GM23338 (cell line): ENCODE results near the gene KRTAP2-2. TPM values are rescaled to one million over a fixed set of nuclear protein-coding genes. Genes with fewer than 3 reads are reported as not detected.

ENCODE experiments used
- ATAC-seq: fragments of 200-7000 bp; cut with Tn5 transposase; 3 replicates; pipeline ENCODE4 v1.9.1; 2020
- DNase-seq: peaks from one replicate; pipeline ENCODE4 v3.0.0-alpha.2; 2015; ENCODE audit warnings: low spot score
- H2AFZ ChIP-seq: fragments of 200-600 bp; sonication (generic); 2 replicates; pipeline ENCODE4 v1.8.0; 2016; ENCODE audit warnings: antibody characterized with exemption, mild to moderate bottlenecking, moderate library complexity
- H3F3A ChIP-seq: fragments of 200-600 bp; sonication (generic); replicated peaks from 2 replicates; pipeline ENCODE4 v1.8.0; 2017; ENCODE audit warnings: antibody characterized with exemption, mixed run types, low read depth
- H3K27ac ChIP-seq: fragments of 200-600 bp; sonication (generic); 2 replicates; pipeline ENCODE4 v1.6.1; 2016; ENCODE audit warnings: low read depth
- H3K27me3 ChIP-seq: fragments of 200-600 bp; sonication (generic); 2 replicates; pipeline ENCODE4 v1.8.0; 2016; ENCODE audit warnings: mild to moderate bottlenecking, mixed run types, moderate library complexity; ENCODE audit not compliant: insufficient read depth
- H3K36me3 ChIP-seq: fragments of 200-600 bp; sonication (generic); 2 replicates; pipeline ENCODE4 v1.8.0; 2016; ENCODE audit warnings: mild to moderate bottlenecking; ENCODE audit not compliant: insufficient read depth
- H3K4me1 ChIP-seq: fragments of 200-600 bp; sonication (generic); 2 replicates; pipeline ENCODE4 v1.8.0; 2016; ENCODE audit warnings: mild to moderate bottlenecking, moderate library complexity; ENCODE audit not compliant: insufficient read depth
- H3K4me2 ChIP-seq: fragments of 200-600 bp; sonication (generic); 2 replicates; pipeline ENCODE4 v1.7.1; 2017; ENCODE audit warnings: mixed run types
- H3K4me3 ChIP-seq: fragments of 200-600 bp; sonication (generic); 2 replicates; pipeline ENCODE4 v1.6.1; 2016; ENCODE audit warnings: mixed run types
- H3K79me2 ChIP-seq: fragments of 200-600 bp; sonication (generic); replicated peaks from 2 replicates; pipeline ENCODE4 v1.8.0; 2017; ENCODE audit warnings: mild to moderate bottlenecking; ENCODE audit not compliant: insufficient read depth
- H3K9me2 ChIP-seq: fragments of 200-600 bp; sonication (generic); 2 replicates; pipeline ENCODE4 v1.8.0; 2017; ENCODE audit not compliant: insufficient read depth
- H4K20me1 ChIP-seq: fragments of 200-600 bp; sonication (generic); replicated peaks from 2 replicates; pipeline ENCODE4 v1.8.0; 2017; ENCODE audit warnings: mild to moderate bottlenecking; ENCODE audit not compliant: insufficient read depth
- H3K27ac Mint-ChIP-seq: 2 replicates; pipeline ENCODE4 v1.8.0; 2020; ENCODE audit warnings: inconsistent platforms, mild to moderate bottlenecking, moderate library complexity, mixed read lengths
- H3K27me3 Mint-ChIP-seq: 3 replicates; pipeline ENCODE4 v1.8.0; 2022; ENCODE audit warnings: low read depth, mild to moderate bottlenecking, moderate library complexity, mixed read lengths, inconsistent platforms; ENCODE audit not compliant: insufficient read depth, poor library complexity
- H3K36me3 Mint-ChIP-seq: 3 replicates; pipeline ENCODE4 v1.8.0; 2021; ENCODE audit warnings: low read depth, mild to moderate bottlenecking, inconsistent platforms, moderate library complexity, mixed read lengths
- H3K4me1 Mint-ChIP-seq: 3 replicates; pipeline ENCODE4 v1.8.0; 2020; ENCODE audit warnings: mild to moderate bottlenecking, inconsistent platforms, mixed read lengths
- H3K4me3 Mint-ChIP-seq: 3 replicates; pipeline ENCODE4 v1.8.0; 2021; ENCODE audit warnings: moderate library complexity, mild to moderate bottlenecking, inconsistent platforms, mixed read lengths
- H3K9me3 Mint-ChIP-seq: 3 replicates; pipeline ENCODE4 v1.8.0; 2020; ENCODE audit warnings: moderate library complexity, mild to moderate bottlenecking, inconsistent platforms, mixed read lengths
- CREB1 ChIP-seq: fragments of 250-450 bp; sonication (Bioruptor Pico); IDR thresholded peaks from 2 replicates; pipeline ENCODE4 v1.5.0; 2020; ENCODE audit warnings: low read depth, mild to moderate bottlenecking, moderate library complexity
- CTCF ChIP-seq, 2 experiments: fragments of 200-600 bp in 1 of 2; sonication (generic) in 1 of 2; conservative IDR thresholded peaks; 2 replicates each; pipeline versions ENCODE4 v1.5.1 to v1.6.1; 2016 to 2017; ENCODE audit warnings: antibody characterized with exemption in 2 of 2, low read depth in 2 of 2, mild to moderate bottlenecking in 2 of 2, moderate library complexity in 1 of 2
- ETS1 ChIP-seq: IDR thresholded peaks from 2 replicates; pipeline ENCODE4 v1.6.1; 2016; ENCODE audit warnings: antibody characterized with exemption
- EZH2 ChIP-seq: fragments of 200-600 bp; sonication (generic); IDR thresholded peaks from one replicate; pipeline ENCODE4 v1.8.0; 2017; ENCODE audit warnings: antibody characterized with exemption, mild to moderate bottlenecking, low read depth; ENCODE audit not compliant: unreplicated experiment
- EZH2phosphoT487 ChIP-seq: fragments of 200-600 bp; sonication (generic); IDR thresholded peaks from one replicate; pipeline ENCODE4 v1.8.1; 2018; ENCODE audit warnings: antibody characterized with exemption; ENCODE audit not compliant: unreplicated experiment
- JUNB ChIP-seq: IDR thresholded peaks from one replicate; pipeline ENCODE4 v1.6.1; 2016; ENCODE audit warnings: antibody characterized with exemption; ENCODE audit not compliant: unreplicated experiment
- NANOG ChIP-seq: IDR thresholded peaks from 2 replicates; pipeline ENCODE4 v1.6.1; 2016; ENCODE audit warnings: antibody characterized with exemption, borderline replicate concordance
- POLR2AphosphoS5 ChIP-seq: IDR thresholded peaks from 2 replicates; pipeline ENCODE4 v1.6.1; 2016; ENCODE audit warnings: antibody characterized with exemption, low read depth
- REST ChIP-seq: IDR thresholded peaks from one replicate; pipeline ENCODE4 v1.6.1; 2018; ENCODE audit warnings: antibody characterized with exemption; ENCODE audit not compliant: unreplicated experiment
- STAT1 ChIP-seq: IDR thresholded peaks from one replicate; pipeline ENCODE4 v1.6.1; 2016; ENCODE audit warnings: antibody characterized with exemption; ENCODE audit not compliant: unreplicated experiment
- ZNF114 ChIP-seq: fragments of 250-450 bp; sonication (Bioruptor Pico); IDR thresholded peaks from 2 replicates; pipeline ENCODE4 v1.5.0; 2020; ENCODE audit warnings: mild to moderate bottlenecking, moderate library complexity
- ZNF331 ChIP-seq: fragments of 250-450 bp; sonication (Bioruptor Pico); IDR thresholded peaks from 2 replicates; pipeline ENCODE4 v1.5.0; 2020; ENCODE audit warnings: low read depth, mild to moderate bottlenecking, moderate library complexity
- ZNF462 ChIP-seq: fragments of 250-450 bp; sonication (Bioruptor Pico); IDR thresholded peaks from 2 replicates; pipeline ENCODE4 v1.5.0; 2020; ENCODE audit warnings: mild to moderate bottlenecking, moderate library complexity
- polyA plus RNA-seq: library from polyadenylated mRNA; unstranded; fragments of >200 nt; fragmentation: Nextera tagmentation; extraction: Ambion mirVana; gene quantifications from 2 replicates; pipeline ENCODE4 v1.2.1, GENCODE V29; 2016
- total RNA-seq: library from RNA; depleted of rRNA; stranded (reverse); fragments of >200 nt; shearing (Covaris generic); gene quantifications from 2 replicates; pipeline ENCODE4 v1.2.3, GENCODE V29; 2014

The KRTAP2-2 gene
- total and polyA plus RNA-seq, 2 experiments from 2014 or later: not detected

GRCh38 chr17:41020336-41020735 is 34.7 kb downstream of the KRTAP2-2 start (continued):
- no peak for TF ChIP-seq ZNF462 (CRISPR knock-in tag)
- TF ChIP-seq ZNF331 (CRISPR knock-in tag): no peak
- no peak for TF ChIP-seq EZH2phosphoT487
- no peak for TF ChIP-seq EZH2
- TF ChIP-seq NANOG: no peak
- TF ChIP-seq ZNF114 (CRISPR knock-in tag): no peak

GRCh38 chr17:41019415-41019814 is 35.6 kb downstream of the KRTAP2-2 start:
- DNase-seq (no peak), ATAC-seq (no peak)
- Histone ChIP-seq H3K79me2 (no peaks in the 10 kb centered on the region), H4K20me1 (no peaks in the 10 kb centered on the region), H3K9me2 (no peaks in the 10 kb centered on the region), H3K4me1 (no peaks in the 10 kb centered on the region), H3K4me2 (no peak overlapping the region), H3F3A (no peaks in the 10 kb centered on the region), H3K27ac (no peak overlapping the region), H3K27me3 (no peaks in the 10 kb centered on the region), H3K4me3 (no peak overlapping the region), H2AFZ (no peak overlapping the region), H3K36me3 (no peaks in the 10 kb centered on the region)
- H3K9me3 Mint-ChIP-seq: no peaks in the 10 kb centered on the region
- no peaks in the 10 kb centered on the region for H3K36me3 Mint-ChIP-seq
- no peak overlapping the region for H3K27ac Mint-ChIP-seq
- no peak for TF ChIP-seq JUNB
- no peak for TF ChIP-seq CREB1
- no peak for TF ChIP-seq REST
- no peak for TF ChIP-seq ETS1
- no peak for TF ChIP-seq NANOG
- TF ChIP-seq ZNF114 (CRISPR knock-in tag): no peak
- TF ChIP-seq POLR2AphosphoS5: no peak
- no peak for TF ChIP-seq CTCF (conservative IDR thresholded peaks at IDR 0.05; ENCODE audit: low read depth in 2 of 2)
- TF ChIP-seq EZH2: no peak
- no peak for TF ChIP-seq ZNF331 (CRISPR knock-in tag)
- no peak for TF ChIP-seq STAT1
- no peak for TF ChIP-seq EZH2phosphoT487
- H3K4me1 Mint-ChIP-seq: no peaks in the 10 kb centered on the region
- no peaks in the 10 kb centered on the region for H3K27me3 Mint-ChIP-seq
- H3K4me3 Mint-ChIP-seq: no peak overlapping the region
